PC-9 (cell line): ENCODE measurements around the gene SH3TC1. TPM values are rescaled to one million over a fixed set of nuclear protein-coding genes. Genes with fewer than 3 reads are reported as not detected.

Experiments used
- BruUV-seq: library from RNA; stranded (reverse); fragments of 400-500 nt; replicated peaks from 2 replicates; lab custom pipeline; 2021; lab: Mats Ljungman, UMichigan
- CTCF ChIA-PET: fragments of 300-600 bp; sonication (Branson Sonifier 250); formaldehyde crosslinking; loops from one replicate; lab custom pipeline; 2022; ENCODE audit warnings: antibody characterized with exemption; lab: Charles Lee
- POLR2A ChIA-PET: fragments of 300-600 bp; sonication (Branson Sonifier 250); formaldehyde crosslinking; loops from one replicate; lab custom pipeline; 2022; ENCODE audit warnings: antibody characterized with exemption; ENCODE audit not compliant: unreplicated experiment; lab: Charles Lee
- DNase-seq, 2 experiments: peaks; one replicate each; pipeline versions ENCODE4 v3.0.0 to v3.0.0-alpha.2; 2015 to 2022; ENCODE audit warnings: mixed read lengths in 1 of 2
- H2AFZ ChIP-seq: fragments of 200-600 bp; sonication (generic); 2 replicates; pipeline ENCODE4 v1.8.1; 2017; ENCODE audit warnings: antibody characterized with exemption
- H3F3A ChIP-seq: fragments of 200-600 bp; sonication (generic); 2 replicates; pipeline ENCODE4 v1.8.1; 2017; ENCODE audit warnings: antibody characterized with exemption, mild to moderate bottlenecking, low read depth; ENCODE audit not compliant: insufficient read depth
- H3K27ac ChIP-seq: fragments of 200-600 bp; sonication (generic); 2 replicates; pipeline ENCODE4 v1.6.1; 2016; ENCODE audit warnings: mixed run types
- H3K27me3 ChIP-seq: fragments of 200-600 bp; sonication (generic); 2 replicates; pipeline ENCODE4 v1.6.1; 2016; ENCODE audit warnings: low read depth, mixed run types; ENCODE audit not compliant: insufficient read depth
- H3K36me3 ChIP-seq: fragments of 200-600 bp; sonication (generic); 2 replicates; pipeline ENCODE4 v1.6.1; 2016; ENCODE audit warnings: low read depth, mixed run types
- H3K4me1 ChIP-seq: fragments of 200-600 bp; sonication (generic); replicated peaks from 2 replicates; pipeline ENCODE4 v1.6.1; 2016; ENCODE audit warnings: mixed run types; ENCODE audit not compliant: insufficient read depth
- H3K4me2 ChIP-seq: fragments of 200-600 bp; sonication (generic); 2 replicates; pipeline ENCODE4 v1.6.1; 2017; ENCODE audit warnings: mixed run types
- H3K4me3 ChIP-seq: fragments of 200-600 bp; sonication (generic); 2 replicates; pipeline ENCODE4 v1.6.1; 2016; ENCODE audit warnings: mixed run types
- H3K79me2 ChIP-seq: fragments of 200-600 bp; sonication (generic); 2 replicates; pipeline ENCODE4 v1.6.1; 2017; ENCODE audit warnings: low read depth, mixed run types
- H3K9me2 ChIP-seq: fragments of 200-600 bp; sonication (generic); 2 replicates; pipeline ENCODE4 v1.8.1; 2017; ENCODE audit warnings: mild to moderate bottlenecking; ENCODE audit not compliant: insufficient read depth
- H3K9me3 ChIP-seq: fragments of 200-600 bp; sonication (generic); 2 replicates; pipeline ENCODE4 v1.8.1; 2016; ENCODE audit warnings: low read depth; ENCODE audit not compliant: insufficient read depth
- H4K20me1 ChIP-seq: fragments of 200-600 bp; sonication (generic); 2 replicates; pipeline ENCODE4 v1.8.1; 2017; ENCODE audit not compliant: insufficient read depth
- CTCF ChIP-seq: fragments of 200-600 bp; sonication (generic); conservative IDR thresholded peaks from 2 replicates; pipeline ENCODE4 v1.6.1; 2017; ENCODE audit warnings: mixed run types, antibody characterized with exemption, mild to moderate bottlenecking, moderate library complexity
- EZH2 ChIP-seq: fragments of 200-600 bp; sonication (generic); IDR thresholded peaks from 2 replicates; pipeline ENCODE4 v1.8.0; 2017; ENCODE audit warnings: antibody characterized with exemption, low read depth
- intact Hi-C: fragments of 100-400 bp; cut with micrococcal nuclease; formaldehyde crosslinking; loops from one replicate; pipeline ENCODE4 v1.10.0; 2022; ENCODE audit not compliant: unreplicated experiment
- total RNA-seq: library from RNA; stranded (reverse); gene quantifications from 2 replicates; pipeline ENCODE4 v1.2.3, GENCODE V29; 2021

Gene SH3TC1
- total RNA-seq, 1 experiment from 2014 or later, result 5.2 TPM

- ChIA-PET CTCF (no interaction called here), POLR2A (interaction anchor here (0.6 kb wide), 1 partner anchor 362 kb away, joined by 3 read pairs; no protein-coding TSS in a partner anchor)
- Histone ChIP-seq H4K20me1 (no peaks in the 10 kb centered on the region), H3K79me2 (no peaks in the 10 kb centered on the region), H3K4me2 (no peak overlapping the region), H3F3A (peaks cover 9% of the 10 kb centered on the region; the same call in 1 of the 2 replicates), H3K9me2 (no peaks in the 10 kb centered on the region), H3K4me1 (peaks cover 11% of the 10 kb centered on the region), H3K36me3 (no peaks in the 10 kb centered on the region), H3K27me3 (no peaks in the 10 kb centered on the region), H3K4me3 (no peak overlapping the region), H3K9me3 (no peaks in the 10 kb centered on the region; the same call in 1 of the 2 replicates), H3K27ac (no peak overlapping the region), H2AFZ (no peak overlapping the region)
- intact Hi-C loops, result no loop called here
- BruUV-seq, result no TSS peak
- TF ChIP-seq CTCF (peak; percentile 78), EZH2 (no peak)
- DNase-seq, result no peak
Observed at GRCh38 chr4:8168232-8168631, 30.9 kb upstream of the SH3TC1 start.

GRCh38 chr4:8168832-8169598 lies 30.1 kb upstream of the SH3TC1 start:
- BruUV-seq, result no TSS peak
- no peaks in the 10 kb centered on the region for H3K79me2 ChIP-seq
- TF ChIP-seq EZH2, result no peak
- no peak for TF ChIP-seq CTCF
- no peak for DNase-seq
- no peak overlapping the region for H3K27ac ChIP-seq
- H3K4me1 ChIP-seq, result peaks cover 17% of the 10 kb centered on the region
- peaks cover 9% of the 10 kb centered on the region; the same call in 1 of the 2 replicates for H3F3A ChIP-seq
- H3K4me3 ChIP-seq, result no peak overlapping the region
- H2AFZ ChIP-seq, result no peak overlapping the region
- H3K9me3 ChIP-seq, result no peaks in the 10 kb centered on the region; the same call in 1 of the 2 replicates
- intact Hi-C loops, result no loop called here
- H3K9me2 ChIP-seq, result no peaks in the 10 kb centered on the region
- H3K36me3 ChIP-seq, result no peaks in the 10 kb centered on the region
- H3K4me2 ChIP-seq, result no peak overlapping the region
- H4K20me1 ChIP-seq, result no peaks in the 10 kb centered on the region
- no peaks in the 10 kb centered on the region for H3K27me3 ChIP-seq
- POLR2A ChIA-PET, result no interaction called here
- CTCF ChIA-PET, result no interaction called here

GRCh38 chr4:8169763-8170162 lies 29.3 kb upstream of the SH3TC1 start:
- no peaks in the 10 kb centered on the region for H3K27me3 ChIP-seq
- no peak overlapping the region for H3K27ac ChIP-seq
- H3K9me2 ChIP-seq, result no peaks in the 10 kb centered on the region
- peaks cover 9% of the 10 kb centered on the region; the same call in 1 of the 2 replicates for H3F3A ChIP-seq
- no peaks in the 10 kb centered on the region; the same call in 1 of the 2 replicates for H3K9me3 ChIP-seq
- ChIA-PET CTCF (no interaction called here), POLR2A (no interaction called here)
- H3K4me3 ChIP-seq, result no peak overlapping the region
- no peak for TF ChIP-seq EZH2
- no peak for TF ChIP-seq CTCF
- H3K36me3 ChIP-seq, result no peaks in the 10 kb centered on the region
- DNase-seq, result no peak
- H2AFZ ChIP-seq, result no peak overlapping the region
- intact Hi-C loops, result no loop called here
- H3K79me2 ChIP-seq, result no peaks in the 10 kb centered on the region
- no TSS peak for BruUV-seq
- H3K4me2 ChIP-seq, result no peak overlapping the region
- H4K20me1 ChIP-seq, result no peaks in the 10 kb centered on the region
- H3K4me1 ChIP-seq, result peaks cover 17% of the 10 kb centered on the region
